Smooth muscle cell (in vitro differentiated cells): Measurements from ENCODE around the gene PTDSS2. TPM values are rescaled to one million over a fixed set of nuclear protein-coding genes. Genes with fewer than 3 reads are reported as not detected.

ENCODE experiments used
- DNase-seq: peaks from one replicate; lab custom pipeline; 2025; ENCODE audit not compliant: unreplicated experiment; lab: John Stamatoyannopoulos, UW
- H2AFZ ChIP-seq: fragments of 200-600 bp; sonication (generic); 2 replicates; pipeline ENCODE4 v1.6.0; 2016; ENCODE audit warnings: antibody characterized with exemption, low read depth, mild to moderate bottlenecking
- H3F3A ChIP-seq: fragments of 200-600 bp; sonication (generic); 2 replicates; pipeline ENCODE4 v1.6.0; 2017; ENCODE audit warnings: antibody characterized with exemption, low read depth
- H3K27ac ChIP-seq: fragments of 200-600 bp; sonication (generic); 2 replicates; pipeline ENCODE4 v1.5.1; 2016; ENCODE audit warnings: low read depth, mild to moderate bottlenecking
- H3K27me3 ChIP-seq: fragments of 200-600 bp; sonication (generic); 2 replicates; pipeline ENCODE4 v1.6.1; 2016; ENCODE audit warnings: low read depth, mild to moderate bottlenecking
- H3K36me3 ChIP-seq: fragments of 200-600 bp; sonication (generic); 2 replicates; pipeline ENCODE4 v1.5.1; 2016; ENCODE audit warnings: low read depth
- H3K4me1 ChIP-seq: fragments of 200-600 bp; sonication (generic); 2 replicates; pipeline ENCODE4 v1.5.1; 2016; ENCODE audit warnings: low read depth
- H3K4me2 ChIP-seq: fragments of 200-600 bp; sonication (generic); 2 replicates; pipeline ENCODE4 v1.6.0; 2016; ENCODE audit warnings: mild to moderate bottlenecking
- H3K4me3 ChIP-seq: fragments of 200-600 bp; sonication (generic); 2 replicates; pipeline ENCODE4 v1.5.1; 2016; ENCODE audit warnings: mild to moderate bottlenecking
- H3K79me2 ChIP-seq: fragments of 200-600 bp; sonication (generic); 2 replicates; pipeline ENCODE4 v1.6.0; 2016; ENCODE audit warnings: low read depth, mild to moderate bottlenecking
- H3K9ac ChIP-seq: fragments of 200-600 bp; sonication (generic); 2 replicates; pipeline ENCODE4 v1.6.0; 2016; ENCODE audit warnings: low read depth
- H3K9me3 ChIP-seq: fragments of 200-600 bp; sonication (generic); replicated peaks from 2 replicates; pipeline ENCODE4 v1.5.1; 2016; ENCODE audit warnings: low read depth
- H4K20me1 ChIP-seq: fragments of 200-600 bp; sonication (generic); 2 replicates; pipeline ENCODE4 v1.6.0; 2016; ENCODE audit warnings: low read depth
- CTCF ChIP-seq: fragments of 200-600 bp; sonication (generic); IDR thresholded peaks from 2 replicates; pipeline ENCODE4 v1.5.1; 2017; ENCODE audit warnings: borderline replicate concordance, mild to moderate bottlenecking, antibody characterized with exemption; ENCODE audit not compliant: insufficient read depth, poor library complexity, severe bottlenecking
- WGBS: methylation state at CpG from one replicate; pipeline ENCODE4 v1.1.7; 2016; ENCODE audit warnings: low lambda C conversion rate; 5-methylcytosine and 5-hydroxymethylcytosine counted together
- polyA plus RNA-seq: library from polyadenylated mRNA; unstranded; fragments of >200 nt; fragmentation: Nextera tagmentation; extraction: Ambion mirVana; gene quantifications from 2 replicates; pipeline ENCODE4 v1.2.1, GENCODE V29; 2016
- total RNA-seq: library from RNA; depleted of rRNA; stranded (reverse); fragments of >200 nt; gene quantifications from 2 replicates; pipeline ENCODE4 v1.2.3, GENCODE V29; 2014

PTDSS2 gene
- total and polyA plus RNA-seq, 2 experiments from 2014 or later = 15.2 to 25.2 TPM

GRCh38 chr11:415640-416041 lies 34.4 kb upstream of the PTDSS2 start:
- H3K9me3 ChIP-seq = no peaks in the 10 kb centered on the region
- no peak for TF ChIP-seq CTCF
- peaks cover 19% of the 10 kb centered on the region for H3K27me3 ChIP-seq
- no peak for DNase-seq
- H3K4me3 ChIP-seq = no peak overlapping the region
- no peaks in the 10 kb centered on the region for H3K79me2 ChIP-seq
- H3K36me3 ChIP-seq = no peaks in the 10 kb centered on the region
- H3K9ac ChIP-seq = no peak overlapping the region
- no peak overlapping the region for H3K27ac ChIP-seq
- H2AFZ ChIP-seq = no peak overlapping the region
- H3K4me1 ChIP-seq = no peaks in the 10 kb centered on the region
- WGBS = 91% methylated on average over 5 of the region's 5 CpGs
- H4K20me1 ChIP-seq = no peaks in the 10 kb centered on the region
- H3K4me2 ChIP-seq = peak overlapping the region; percentile 95
- H3F3A ChIP-seq = no peaks in the 10 kb centered on the region

- Histone ChIP-seq H3K79me2 (no peaks in the 10 kb centered on the region), H3K27ac (no peak overlapping the region), H3K27me3 (peaks cover 19% of the 10 kb centered on the region), H3K4me1 (no peaks in the 10 kb centered on the region), H3K36me3 (no peaks in the 10 kb centered on the region), H3K4me3 (peak overlapping the region; percentile 63), H3K9me3 (no peaks in the 10 kb centered on the region), H2AFZ (peak overlapping the region; percentile 62), H3K9ac (no peak overlapping the region), H3F3A (no peaks in the 10 kb centered on the region), H3K4me2 (peak overlapping the region; percentile 95), H4K20me1 (no peaks in the 10 kb centered on the region)
- TF ChIP-seq CTCF = no peak
- DNase-seq = no peak
- 25% methylated on average over 44 of the region's 45 CpGs for WGBS
Observed at GRCh38 chr11:416051-416756, 33.9 kb upstream of the PTDSS2 start.

- H2AFZ ChIP-seq = peak overlapping the region; percentile 62
- H3K36me3 ChIP-seq = no peaks in the 10 kb centered on the region
- H3K9ac ChIP-seq = no peak overlapping the region
- no peaks in the 10 kb centered on the region for H4K20me1 ChIP-seq
- H3F3A ChIP-seq = peaks cover 5% of the 10 kb centered on the region
- H3K79me2 ChIP-seq = no peaks in the 10 kb centered on the region
- H3K9me3 ChIP-seq = no peaks in the 10 kb centered on the region
- peaks cover 19% of the 10 kb centered on the region for H3K27me3 ChIP-seq
- peak overlapping the region; percentile 95 for H3K4me2 ChIP-seq
- WGBS = under 1% methylated on average over 44 of the region's 97 CpGs
- no peak for DNase-seq
- no peaks in the 10 kb centered on the region for H3K4me1 ChIP-seq
- TF ChIP-seq CTCF = no peak
- peak overlapping the region; percentile 63 for H3K4me3 ChIP-seq
- H3K27ac ChIP-seq = no peak overlapping the region
Observed at GRCh38 chr11:416757-417621, 33.1 kb upstream of the PTDSS2 start.
